NCI-H2227 treated with DMSO at 0.1 percent for 48 hours (cell line): Measurements from ENCODE around the gene PTBP2.

Experiments
- DNase-seq: peaks from one replicate; lab custom pipeline; 2025; lab: John Stamatoyannopoulos, UW

PTBP2 gene

DNA sequence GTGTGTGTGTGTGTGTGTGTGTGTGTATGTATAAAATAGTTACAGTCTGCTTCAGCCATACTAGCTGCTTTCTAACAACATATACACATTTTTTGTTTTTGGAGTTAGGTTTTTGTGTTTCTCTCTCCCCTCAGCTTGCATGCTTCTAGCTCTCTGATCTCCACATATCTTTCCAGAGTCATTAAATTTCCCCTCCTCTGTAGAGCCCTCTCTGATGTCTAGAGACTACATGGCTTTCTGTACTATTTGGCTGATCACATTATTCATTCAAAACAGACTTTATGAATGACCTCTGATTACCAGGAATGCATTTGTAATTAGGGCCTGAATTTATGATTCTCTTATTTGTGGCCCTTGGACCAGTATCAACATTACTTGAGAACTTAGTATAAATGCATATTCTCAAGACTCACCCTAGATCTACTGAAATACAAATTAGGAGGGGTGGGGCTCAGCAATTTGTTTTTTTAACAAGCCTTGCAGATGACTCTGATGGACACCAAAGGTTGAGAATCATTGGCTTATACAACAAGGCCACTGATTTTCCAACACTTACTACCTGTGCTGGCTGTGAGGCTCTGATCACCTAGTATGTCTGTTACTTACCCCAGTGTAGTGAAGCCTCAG is 104.5 kb downstream of the PTBP2 start:
- DNase-seq: no peak

DNA sequence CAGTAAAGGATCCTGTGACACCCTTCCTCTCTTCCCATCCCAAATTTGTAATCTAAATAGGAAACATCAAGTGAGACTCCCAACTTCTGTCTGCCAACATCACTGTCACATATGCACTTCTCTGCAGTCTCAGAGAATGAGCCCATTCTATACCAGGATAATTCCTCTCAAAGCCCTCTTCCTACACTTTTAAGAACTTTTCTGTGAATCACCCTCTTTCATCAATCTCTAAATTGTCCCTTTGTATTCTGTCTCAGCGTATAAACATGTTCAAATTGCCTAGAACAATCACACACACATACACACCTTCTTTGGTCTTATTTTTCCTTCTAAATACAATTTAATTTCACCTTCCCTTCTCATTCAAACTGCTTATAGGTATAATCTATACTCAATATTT is 111.8 kb downstream of the PTBP2 start:
- DNase-seq: no peak

DNA sequence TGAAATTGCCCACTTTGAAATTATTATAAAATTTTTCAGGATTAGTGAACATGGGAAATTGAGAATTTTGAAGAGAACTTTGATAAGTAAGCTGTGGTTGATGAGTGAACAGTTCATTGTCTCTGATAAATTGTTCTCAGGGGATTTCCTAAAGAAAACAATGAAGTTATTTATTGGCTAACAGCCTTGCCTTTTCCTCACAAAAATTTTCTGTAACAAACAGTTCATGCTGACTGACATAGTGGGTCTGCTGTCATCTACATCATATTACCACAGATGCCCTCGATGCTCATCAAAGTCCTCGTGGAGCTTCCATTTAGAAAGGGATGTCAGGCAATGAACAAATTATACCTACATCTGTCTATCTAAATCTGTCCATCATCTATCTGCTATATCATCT is 113.4 kb downstream of the PTBP2 start:
- DNase-seq: no peak

DNA sequence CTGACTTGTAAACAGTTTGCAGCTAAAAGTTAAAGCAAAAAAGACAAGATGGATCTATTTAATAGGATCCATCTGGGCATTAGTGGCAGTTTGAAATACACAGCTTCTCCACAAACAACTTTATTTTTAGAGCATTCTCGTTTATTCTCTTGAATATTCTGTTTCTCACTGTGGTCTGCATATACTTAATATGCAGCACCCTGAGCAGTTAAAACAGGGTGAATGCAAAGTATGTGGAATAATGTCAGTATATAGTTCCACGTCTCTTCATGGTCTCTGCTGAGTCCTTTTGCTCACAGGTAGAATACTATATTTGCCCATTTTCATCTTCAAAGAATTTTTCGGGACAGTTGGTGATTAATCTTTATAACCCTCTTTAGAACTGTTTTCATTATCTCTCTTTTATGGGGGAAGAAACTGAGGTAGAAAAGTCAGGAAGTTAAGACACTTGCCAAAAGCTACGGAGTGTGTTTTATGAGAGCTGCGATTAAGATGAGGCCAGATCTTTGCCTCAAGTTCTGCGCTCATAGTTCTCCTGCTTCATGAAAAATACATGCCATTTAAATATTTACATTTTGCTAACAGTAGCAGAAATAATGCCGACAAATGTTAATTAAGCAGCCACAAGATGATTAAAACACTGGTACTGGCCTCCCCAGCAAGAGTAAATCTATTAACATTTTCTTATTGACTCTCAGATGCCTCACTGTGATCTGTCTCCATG is 115.6 kb downstream of the PTBP2 start:
- DNase-seq: no peak

DNA sequence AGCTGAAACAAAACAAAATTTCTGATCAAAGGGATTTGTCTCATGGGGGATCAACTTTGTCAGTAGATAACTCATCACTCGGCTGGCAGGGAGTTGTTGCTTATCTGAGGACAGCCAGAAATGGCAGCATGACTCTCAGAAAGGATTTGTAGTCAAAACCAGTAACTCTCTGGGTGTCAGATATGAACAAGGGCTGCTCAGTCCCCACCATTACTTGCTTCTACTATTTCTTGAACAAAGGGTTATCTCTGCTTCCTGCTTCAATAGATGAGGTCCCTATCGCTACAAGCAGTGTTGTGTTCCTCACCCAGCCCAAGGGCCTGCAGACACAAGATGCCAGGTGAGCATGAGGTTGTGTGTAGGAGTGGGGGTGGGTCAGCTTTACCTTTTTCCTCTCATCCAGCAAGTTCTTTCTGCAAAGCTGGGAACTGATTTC is 116.2 kb downstream of the PTBP2 start:
- no peak for DNase-seq

DNA sequence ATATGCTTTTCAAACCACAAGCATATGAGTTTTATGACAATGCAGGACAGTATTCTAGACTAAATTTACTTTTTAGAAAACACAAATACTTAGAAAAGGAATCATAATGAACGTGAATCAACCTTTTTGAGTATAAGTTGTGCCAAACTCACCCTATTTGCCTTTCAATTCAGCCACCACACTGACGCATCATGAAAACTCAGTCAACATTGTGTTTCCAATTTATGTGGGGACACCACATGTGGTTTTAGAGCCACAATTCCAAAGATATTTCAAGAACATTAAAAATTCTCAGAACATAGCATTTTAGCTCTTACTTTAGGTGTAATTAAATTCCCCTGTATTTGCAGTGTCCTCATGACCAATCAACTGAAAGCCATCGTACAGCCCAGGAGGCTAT is 118.8 kb downstream of the PTBP2 start:
- DNase-seq: no peak

DNA sequence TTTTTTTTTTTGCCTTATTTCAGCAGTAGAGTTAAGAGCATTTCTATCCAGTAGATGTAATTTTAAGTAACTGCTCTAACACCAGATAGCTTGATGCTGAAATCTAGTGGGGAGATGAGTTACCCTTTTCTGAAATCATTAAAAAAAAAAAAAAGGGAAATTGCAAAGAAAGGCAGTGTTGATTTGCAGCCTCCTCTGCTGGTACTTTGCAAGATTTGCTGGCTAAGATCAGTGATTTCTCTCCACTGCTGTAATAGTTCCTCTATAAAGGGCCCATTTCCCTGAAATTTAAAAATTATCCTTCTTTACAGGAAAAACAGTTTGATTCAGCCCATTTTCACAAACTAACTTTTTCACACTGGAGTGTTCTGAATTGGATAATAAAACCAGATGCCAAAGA is 120.6 kb downstream of the PTBP2 start:
- DNase-seq: no peak

DNA sequence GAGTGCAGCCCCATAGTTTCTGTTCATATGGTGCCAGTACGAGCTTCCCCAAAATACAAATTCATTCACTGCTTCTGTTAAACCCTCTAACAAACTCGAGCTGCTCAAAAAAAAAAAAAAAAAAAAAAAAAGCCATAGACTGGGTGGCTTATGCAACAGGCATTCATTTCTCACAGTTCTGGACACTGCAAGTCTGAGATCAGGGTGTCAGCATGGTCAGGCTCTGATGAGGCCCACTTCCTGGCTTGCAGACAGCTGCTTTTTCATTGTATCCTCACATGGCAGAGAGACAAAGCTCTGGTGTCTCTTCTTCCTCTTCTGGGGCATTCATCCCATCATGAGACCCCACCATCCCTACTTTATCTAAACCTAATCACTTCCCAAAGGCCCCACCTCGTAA is 121.6 kb downstream of the PTBP2 start:
- DNase-seq: no peak

DNA sequence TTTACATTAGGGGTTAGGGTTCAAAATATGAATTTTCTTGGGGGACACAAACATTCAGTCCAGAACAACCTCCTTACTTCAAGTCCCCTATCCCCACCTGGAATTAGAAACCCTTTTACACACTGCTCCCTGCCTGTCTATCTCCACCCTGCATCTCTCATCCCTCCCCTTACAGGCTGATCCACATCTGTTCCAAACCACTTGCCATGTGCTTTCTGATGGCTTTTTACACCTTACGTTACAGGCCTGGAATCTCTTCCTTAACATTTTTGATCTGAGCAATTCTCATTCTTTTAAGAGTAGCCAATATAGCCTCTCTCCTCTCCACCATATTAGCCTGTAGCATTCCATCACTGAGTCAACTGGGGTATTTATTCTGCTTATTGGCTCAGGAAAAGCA is 122.0 kb downstream of the PTBP2 start:
- DNase-seq: no peak

DNA sequence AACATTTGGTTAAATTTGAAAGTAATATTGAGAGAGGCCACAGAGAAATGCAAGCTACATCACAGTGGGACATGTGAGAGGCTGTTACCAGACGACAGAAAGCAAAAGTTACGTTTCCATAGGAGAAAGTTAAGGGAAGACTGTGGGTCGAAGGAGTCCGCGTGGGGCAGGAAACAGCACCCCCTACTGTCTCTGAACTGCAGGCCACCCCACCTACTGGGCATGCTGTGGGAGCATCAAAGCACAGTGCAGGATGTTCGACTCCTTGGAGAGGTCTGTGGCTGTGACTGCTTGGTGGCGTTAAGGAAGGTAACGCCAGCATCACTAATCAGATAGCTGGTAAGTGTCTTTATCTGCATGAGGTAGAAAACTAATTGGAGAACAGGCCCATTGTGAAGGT is 123.9 kb downstream of the PTBP2 start:
- no peak for DNase-seq

DNA sequence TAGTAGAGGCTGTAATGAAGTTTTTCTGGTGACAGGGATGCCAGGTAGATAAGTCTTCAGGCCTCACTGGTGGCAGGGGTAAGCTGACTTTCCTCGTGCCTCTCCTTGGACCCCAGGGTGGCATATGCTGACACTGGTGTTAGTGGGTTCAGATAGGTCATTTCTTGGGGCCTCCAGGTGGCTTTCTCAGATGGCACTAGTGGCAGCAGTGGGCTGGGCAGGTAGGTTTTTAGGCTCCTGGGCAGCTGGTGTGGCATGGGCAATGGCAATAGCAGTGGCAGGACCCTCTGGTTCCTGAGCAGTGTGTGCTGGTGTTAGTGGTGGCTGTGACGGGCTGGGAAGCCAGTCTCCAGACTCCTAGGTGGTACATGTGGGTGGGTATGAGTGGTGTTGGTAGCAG is 140.3 kb downstream of the PTBP2 start:
- no peak for DNase-seq

DNA sequence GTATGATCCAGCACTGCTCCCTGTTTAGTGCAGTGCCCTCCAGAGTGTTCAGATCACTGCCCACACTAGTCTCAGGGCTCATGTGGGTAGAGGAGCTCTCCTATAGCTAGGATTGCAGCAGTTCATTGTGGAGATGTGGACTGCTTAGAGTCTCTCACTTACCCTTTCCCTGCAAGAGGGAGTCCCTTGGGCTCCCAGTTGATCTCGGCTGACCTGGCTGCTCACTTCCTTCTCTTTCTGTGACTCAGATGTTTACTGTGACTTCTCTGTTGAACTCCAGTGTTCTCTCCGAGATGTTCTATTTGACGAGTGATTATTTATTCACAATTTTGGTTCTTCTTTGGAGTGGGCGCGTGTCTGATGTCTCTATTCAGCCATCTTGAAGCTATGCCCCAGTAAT is 141.9 kb downstream of the PTBP2 start:
- DNase-seq: no peak
